NCI-H526 (cell line): ENCODE data around the gene TMPRSS12.
"Not testable (repeated sequence)": the region's sequence is repeated elsewhere in the genome, so short reads cannot be mapped to it uniquely, and the experiment has no call there.

Experiments
- DNase-seq, 2 experiments: peaks; one replicate each; lab custom pipeline; 2025; lab: John Stamatoyannopoulos, UW

TMPRSS12 gene

GRCh38 chr12:50859621-50860310, 17.0 kb downstream of the TMPRSS12 start:
- DNase-seq = peak in 1 of 2 experiments; percentile 4

DNA sequence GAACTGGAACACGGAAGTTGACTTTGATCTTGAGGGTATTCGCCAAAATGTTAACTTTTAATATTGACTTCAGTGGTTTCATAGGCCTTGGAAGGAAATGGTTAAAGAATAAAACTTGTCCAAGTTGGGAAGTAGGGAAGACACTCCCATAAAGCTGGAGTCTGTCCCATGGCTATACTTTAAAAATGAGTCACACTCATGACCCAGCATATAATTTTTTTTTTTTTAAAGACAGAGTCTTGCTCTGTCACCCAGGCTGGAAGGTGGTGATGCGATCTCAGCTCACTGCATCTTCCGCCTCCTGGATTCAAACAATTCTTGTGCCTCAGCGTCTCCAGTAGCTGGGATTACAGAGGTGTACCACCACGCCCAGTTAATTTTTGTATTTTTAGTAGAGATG, 19.6 kb downstream of the TMPRSS12 start:
- DNase-seq = no peak

GRCh38 chr12:50865266-50865665, 22.5 kb downstream of the TMPRSS12 start:
- no peak for DNase-seq

DNA sequence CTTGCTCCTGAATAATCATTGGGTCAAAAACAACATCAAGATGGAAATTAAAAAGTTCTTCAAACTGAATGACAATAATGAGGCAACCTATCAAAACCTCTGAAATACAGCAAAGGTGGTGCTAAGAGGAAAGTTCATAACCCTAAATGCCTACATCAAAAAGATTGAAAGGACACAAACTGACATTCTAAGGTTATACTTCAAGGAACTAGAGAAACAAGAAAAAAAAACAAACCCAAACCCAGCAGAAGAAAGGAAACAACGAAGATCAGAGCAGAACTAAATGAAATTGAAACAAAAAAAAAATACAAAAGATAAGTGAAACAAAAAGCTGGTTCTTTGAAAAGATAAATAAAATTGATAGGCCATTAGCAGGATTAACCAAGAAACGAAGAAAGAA, 26.2 kb downstream of the TMPRSS12 start:
- not testable (repeated sequence) for DNase-seq

GRCh38 chr12:50882563-50882962, 39.8 kb downstream of the TMPRSS12 start:
- no peak for DNase-seq

DNA sequence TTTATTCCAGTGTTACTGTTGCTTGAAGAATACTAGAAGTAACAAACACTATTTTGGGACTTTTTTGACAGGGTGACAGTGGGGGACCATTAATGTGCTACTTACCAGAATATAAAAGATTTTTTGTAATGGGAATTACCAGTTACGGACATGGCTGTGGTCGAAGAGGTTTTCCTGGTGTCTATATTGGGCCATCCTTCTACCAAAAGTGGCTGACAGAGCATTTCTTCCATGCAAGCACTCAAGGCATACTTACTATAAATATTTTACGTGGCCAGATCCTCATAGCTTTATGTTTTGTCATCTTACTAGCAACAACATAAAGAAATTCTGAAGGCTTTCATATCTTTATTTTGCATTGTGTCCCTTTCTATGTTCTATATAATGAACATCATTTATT, 44.5 kb downstream of the TMPRSS12 start:
- DNase-seq = no peak

GRCh38 chr12:50888666-50889065, 45.9 kb downstream of the TMPRSS12 start:
- no peak for DNase-seq

DNA sequence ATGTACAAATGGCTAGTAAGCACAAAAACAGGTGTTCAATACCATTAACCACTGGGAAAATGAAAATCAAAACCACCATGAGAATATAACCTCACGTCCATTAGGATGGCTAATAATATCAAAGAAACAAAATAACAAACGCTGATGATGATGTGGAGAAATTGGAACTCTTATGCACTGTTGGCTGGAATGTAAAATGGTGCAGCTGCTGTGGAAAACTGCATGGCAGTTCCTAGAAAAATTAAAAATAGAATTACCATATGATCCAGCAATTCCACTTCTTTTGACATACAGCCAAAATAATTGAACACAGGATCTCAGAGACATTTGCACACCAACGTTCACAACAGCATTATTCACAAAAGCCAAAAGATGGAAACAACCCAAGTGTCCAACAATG, 51.5 kb downstream of the TMPRSS12 start:
- no peak for DNase-seq

DNA sequence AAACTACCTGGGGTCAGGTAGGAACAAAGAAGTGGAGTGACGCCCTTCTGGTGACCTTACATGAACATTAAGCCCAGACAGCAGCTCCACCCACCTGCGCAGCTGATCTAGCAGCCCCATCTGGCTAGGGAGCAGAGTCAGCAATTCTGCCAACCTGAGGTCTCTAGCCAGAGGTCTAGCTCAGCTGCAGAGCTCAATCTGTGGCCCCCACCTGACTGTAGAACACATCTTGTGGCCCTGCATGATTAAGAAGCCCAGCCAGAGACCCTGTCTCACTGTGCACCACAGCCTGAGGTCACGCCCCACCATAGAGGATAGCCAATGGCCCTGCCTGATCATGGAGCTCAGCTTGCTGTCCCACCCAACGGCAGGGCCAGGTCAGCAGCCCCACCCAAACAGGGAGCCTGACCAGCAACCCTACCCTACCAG, 59.0 kb downstream of the TMPRSS12 start:
- no peak for DNase-seq

- DNase-seq = not testable (repeated sequence)
Observed at GRCh38 chr12:50908479-50908878, 65.8 kb downstream of the TMPRSS12 start.

DNA sequence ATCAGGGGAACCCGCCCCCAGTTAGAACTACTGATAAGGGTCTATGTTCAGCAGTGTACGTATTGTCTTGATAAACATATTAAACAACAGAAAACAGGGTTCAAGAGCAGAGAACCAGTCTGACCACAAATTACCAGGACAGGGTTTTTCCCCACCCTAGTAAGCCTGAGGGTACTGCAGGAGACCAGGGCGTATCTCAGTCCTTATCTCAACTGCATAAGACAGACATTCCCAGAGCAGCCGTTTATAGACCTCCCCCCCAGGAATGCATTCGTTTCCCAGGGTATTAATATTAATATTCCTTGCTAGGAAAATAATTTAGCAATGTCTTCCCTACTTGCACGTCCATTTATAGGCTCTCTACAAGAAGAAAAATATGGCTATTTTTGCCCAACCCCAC, 69.6 kb downstream of the TMPRSS12 start:
- not testable (repeated sequence) for DNase-seq

- no peak for DNase-seq
Observed at GRCh38 chr12:50913224-50913623, 70.5 kb downstream of the TMPRSS12 start.

GRCh38 chr12:50914872-50915484, 72.3 kb downstream of the TMPRSS12 start:
- no peak for DNase-seq

- no peak for DNase-seq
Observed at GRCh38 chr12:50916292-50916691, 73.6 kb downstream of the TMPRSS12 start.

GRCh38 chr12:50918584-50919316, 76.0 kb downstream of the TMPRSS12 start:
- DNase-seq = no peak

- no peak for DNase-seq
Observed at GRCh38 chr12:50922820-50923219, 80.1 kb downstream of the TMPRSS12 start.

- DNase-seq = no peak
Observed at GRCh38 chr12:50923361-50924130, 80.8 kb downstream of the TMPRSS12 start.

- no peak for DNase-seq
Observed at GRCh38 chr12:50924131-50924438, 81.4 kb downstream of the TMPRSS12 start.

GRCh38 chr12:50924439-50925341, 82.0 kb downstream of the TMPRSS12 start:
- DNase-seq = peak in 1 of 2 experiments; percentile 49

- no peak for DNase-seq
Observed at GRCh38 chr12:50925342-50925651, 82.6 kb downstream of the TMPRSS12 start.

DNA sequence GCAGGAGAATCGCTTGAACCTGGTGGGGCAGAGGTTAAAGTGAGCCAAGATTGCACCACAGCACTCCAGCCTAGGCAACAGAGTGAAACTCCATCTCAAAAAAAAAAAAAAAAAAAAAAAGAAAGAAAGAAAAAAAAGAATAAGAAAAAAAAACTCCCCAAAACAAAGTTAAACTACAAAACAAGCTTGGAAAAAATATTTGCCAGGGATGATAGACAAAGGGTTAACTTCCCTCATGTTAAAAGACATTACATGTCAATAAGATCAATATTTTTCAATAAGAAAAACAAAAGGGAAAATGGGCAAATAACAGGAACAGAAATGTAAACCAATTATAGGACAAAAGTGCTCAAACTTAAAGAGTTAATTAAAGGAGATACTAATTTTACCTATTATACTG, 83.2 kb downstream of the TMPRSS12 start:
- DNase-seq = no peak

DNA sequence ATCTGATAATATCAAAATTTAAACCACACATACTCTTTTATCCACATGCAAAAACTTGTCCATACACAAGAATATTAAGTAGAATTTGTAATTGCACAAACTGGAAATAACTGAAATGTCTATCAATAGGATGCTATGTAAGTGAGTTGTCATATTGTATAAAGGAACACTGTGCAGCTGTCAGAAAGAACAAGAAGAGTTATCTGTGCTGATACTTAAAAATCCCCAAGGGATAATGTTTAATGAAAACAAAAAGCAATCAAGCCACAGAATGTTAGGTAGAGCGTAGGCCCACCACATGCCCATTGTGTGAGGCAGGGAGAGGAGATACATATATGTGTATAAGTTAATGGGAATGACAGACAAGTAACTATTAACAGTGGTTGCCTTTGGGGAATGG, 83.7 kb downstream of the TMPRSS12 start:
- no peak for DNase-seq
